Daoy (cell line): ENCODE measurements around the gene AMBP. TPM values are rescaled to one million over a fixed set of nuclear protein-coding genes. Genes with fewer than 3 reads are reported as not detected.
A peak's percentile ranks its signal among the peaks of the same experiment; 100 is the strongest.

ENCODE experiments used
- DNase-seq: peaks from one replicate; pipeline ENCODE4 v3.0.0-alpha.2; 2015; ENCODE audit warnings: low read depth
- total RNA-seq: library from RNA; depleted of rRNA; stranded (reverse); fragments of >200 nt; shearing (Covaris generic); gene quantifications from 2 replicates; pipeline ENCODE4 v1.2.3, GENCODE V29; 2014; rRNA removed

The AMBP gene
- total RNA-seq, result 0.91 TPM in 1 of 2 replicates, not detected in the other

DNA sequence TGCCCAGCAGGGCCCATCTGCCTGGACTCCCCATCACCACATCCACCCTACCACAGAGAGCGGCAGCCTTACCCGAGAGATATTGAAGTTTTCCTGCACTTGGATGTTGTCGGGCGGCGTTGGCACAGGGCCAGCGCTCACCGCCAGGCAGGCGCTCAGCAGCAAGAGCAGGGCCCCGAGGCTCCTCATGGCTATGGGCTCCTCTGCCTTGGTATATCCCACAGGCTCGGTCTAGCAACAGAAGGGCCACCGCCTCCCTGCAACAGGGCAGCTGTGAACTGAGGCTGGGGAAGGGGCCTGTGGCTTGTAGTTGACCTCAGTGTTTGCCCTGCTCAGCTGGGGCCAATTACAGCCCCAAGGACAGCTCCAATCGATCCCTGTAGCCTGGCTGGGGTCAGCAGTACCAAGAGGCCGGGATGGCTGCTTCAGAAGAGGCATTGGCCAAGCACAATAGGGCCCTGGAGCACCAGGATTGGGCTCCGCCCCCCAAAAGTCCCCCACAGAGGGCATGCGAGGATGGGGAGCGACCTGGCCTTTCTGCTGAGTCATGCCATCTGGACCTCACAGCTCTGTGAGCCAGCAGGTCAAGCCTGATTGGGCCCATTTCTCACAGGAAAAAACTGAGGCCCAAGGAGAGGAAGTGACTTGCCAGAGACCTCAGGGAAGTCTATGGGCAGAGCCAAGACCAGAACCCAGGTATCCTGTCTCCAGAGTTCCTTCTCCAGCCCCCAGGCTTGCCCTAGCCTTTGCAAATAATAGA, at the start of gene AMBP:
AMBP (minus strand) TSS at position 280 of the 760 bp plus-strand sequence; CDS start at position 189, 91 bp downstream.
- DNase-seq, result peak; percentile 24

DNA sequence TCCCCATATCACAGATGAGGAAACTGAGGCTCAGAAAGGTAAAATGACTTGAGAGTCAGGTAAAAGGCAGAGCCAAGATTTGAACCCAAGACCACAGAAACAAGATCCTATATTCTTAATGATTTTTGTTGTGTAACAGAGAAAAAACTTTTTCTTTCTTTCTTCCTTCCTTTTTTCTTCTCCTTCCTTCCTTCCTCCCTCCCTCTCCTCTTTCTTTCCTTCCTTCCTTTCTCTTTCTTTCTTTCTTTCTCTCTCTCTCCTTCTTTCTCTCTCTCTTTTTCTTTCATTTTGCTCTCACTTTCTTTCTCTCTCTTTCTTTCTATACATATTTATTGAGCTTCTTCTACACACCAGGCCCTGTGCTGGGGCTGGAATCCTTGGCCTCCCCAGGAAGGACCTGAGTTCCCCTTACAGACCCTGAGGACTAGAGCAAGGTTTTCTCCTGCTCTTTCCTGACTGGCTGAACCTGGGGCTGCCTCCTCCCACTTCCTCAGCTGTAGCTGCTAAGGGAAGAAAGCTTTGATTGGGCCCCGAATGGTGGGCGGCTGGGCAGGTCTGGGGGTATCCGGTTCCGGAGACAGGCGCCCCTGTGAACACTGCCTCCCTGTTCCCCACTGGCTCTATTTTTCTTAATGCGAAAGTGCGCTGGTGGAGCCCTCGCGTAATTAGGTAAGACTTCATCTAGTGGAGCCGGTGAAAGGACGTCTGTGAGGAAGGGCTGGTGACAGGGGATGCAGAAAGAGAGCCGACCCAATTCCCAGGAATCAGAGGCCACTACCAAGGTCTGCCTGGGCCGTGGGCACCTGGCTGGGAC, 48.4 kb upstream of the AMBP start:
- DNase-seq, result no peak

DNA sequence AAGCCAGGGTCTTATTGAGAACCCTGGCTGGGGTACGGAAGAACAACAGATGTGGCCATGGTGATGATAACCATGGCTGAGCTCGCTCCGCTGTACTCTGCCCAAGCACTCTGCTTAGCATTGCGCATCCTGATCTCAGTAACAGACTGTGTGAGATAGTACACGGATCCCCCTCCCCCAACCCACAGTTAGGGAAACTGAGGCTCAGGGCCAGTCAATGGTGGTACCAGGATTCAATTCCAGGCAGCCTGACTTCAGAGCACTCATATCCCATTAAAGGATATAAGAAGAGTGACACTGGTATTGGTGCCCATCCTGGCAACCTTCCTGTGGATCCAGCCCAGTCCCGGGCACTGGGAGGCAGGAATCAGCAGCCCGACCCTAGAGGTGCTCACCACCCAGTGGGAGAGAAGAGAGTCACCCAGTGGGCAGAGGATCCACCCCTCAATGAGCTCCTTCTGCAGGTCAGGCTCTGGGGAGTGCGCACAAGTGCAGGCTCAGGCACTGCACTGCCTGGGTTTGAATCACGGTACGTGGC, 47.4 kb upstream of the AMBP start:
- no peak for DNase-seq

DNA sequence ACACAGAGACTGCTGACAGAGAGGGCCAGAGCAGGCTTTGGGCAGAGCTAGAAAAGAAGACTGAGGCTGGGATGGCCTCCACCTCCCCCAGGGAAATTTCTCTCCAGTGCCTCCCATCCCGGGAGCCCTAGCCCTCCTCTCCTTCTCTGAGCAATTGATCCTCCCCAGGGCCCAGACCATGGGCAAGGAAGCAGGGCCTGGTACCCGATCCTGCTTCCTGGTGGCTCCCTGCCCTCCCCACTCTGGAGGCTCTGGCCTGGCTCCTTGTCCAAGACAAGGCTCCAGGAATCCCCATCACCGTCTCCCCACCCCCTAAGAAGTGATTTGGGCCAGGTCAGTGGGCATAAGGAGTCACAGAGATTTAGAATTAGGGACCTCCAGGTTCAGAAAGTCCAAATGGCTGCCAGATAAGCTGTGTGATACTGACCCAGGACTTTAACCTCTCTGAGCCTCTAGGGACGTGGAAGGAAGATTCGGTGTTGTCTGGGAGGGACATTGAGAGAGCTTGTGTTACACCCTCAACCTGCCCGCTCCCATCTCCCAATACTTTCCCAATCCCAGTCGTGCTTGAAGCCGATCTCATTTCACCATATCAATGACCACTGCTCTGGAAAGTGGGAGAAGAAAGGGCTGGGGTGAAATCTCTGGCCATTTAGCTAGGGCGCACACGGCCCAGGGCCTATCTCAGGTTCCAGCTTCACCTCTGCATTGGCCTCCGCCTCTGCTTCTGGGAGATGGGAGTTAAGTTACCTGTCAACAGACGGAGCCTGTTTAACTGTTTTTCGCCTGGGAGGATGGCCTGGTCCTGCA, 46.8 kb upstream of the AMBP start:
- no peak for DNase-seq

DNA sequence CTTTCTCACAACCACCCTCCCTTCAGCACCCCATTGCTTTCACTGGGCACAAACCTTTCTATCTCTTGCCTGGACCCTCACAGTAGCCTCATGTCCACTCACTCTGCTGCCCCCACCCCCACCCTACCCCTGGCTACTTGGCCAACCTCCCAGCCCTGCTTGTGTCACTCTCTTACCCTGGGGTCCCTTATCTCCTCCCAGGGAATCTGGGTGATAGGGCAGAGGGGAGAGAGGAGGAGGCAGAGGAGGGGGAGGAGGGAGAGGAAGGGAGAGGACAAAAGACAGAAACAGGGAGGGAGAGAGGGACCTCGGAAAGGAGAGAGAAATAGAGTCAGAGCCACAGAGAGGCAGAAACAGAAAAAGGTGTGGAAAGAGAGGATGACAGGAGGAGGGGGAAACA, 46.0 kb upstream of the AMBP start:
- DNase-seq, result no peak

DNA sequence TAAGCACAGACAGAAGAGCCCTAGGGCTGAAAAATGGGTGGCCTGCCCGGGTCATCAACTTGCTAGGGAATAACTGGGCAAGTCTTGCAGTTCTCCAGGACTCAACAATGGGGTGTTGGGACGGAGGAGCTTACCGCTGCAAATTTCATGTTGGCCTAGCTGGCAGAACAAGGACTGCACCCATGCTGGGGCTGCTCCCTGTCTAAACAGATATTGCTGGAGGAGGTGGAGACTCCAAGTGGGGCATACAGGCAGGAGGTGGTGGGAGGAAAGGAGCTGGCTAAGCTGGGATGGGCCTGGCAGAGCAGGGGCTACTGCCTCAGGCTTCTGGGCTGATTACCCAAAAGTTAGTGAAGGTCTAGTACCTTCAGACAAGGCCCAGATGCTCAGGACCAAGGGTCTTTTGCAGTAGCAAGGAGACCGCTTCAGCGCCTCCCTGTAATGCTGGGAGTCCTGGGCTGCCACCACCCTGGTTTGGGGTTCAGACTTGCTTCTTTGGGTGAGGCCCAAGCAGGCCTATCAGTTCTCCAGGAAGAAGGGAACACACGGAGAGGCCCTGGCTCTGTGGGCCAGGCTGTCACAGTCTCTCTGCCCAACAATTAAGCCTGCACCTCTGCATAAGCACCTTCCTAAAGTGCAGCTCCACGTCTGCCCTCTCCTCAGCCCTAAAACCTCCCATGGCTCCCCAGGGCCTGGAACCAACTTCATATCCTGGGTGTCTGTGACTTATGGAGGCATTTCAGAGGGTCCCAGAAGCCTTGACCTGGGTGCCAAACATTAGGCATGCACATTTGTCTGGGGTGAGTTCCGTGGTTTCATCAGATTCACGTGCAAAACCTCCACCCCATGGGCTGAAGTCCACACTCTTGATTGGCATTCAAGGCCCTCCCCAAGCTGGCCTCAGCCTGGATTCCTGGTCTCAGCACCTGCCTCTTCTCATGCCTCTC, 45.2 kb upstream of the AMBP start:
- no peak for DNase-seq

DNA sequence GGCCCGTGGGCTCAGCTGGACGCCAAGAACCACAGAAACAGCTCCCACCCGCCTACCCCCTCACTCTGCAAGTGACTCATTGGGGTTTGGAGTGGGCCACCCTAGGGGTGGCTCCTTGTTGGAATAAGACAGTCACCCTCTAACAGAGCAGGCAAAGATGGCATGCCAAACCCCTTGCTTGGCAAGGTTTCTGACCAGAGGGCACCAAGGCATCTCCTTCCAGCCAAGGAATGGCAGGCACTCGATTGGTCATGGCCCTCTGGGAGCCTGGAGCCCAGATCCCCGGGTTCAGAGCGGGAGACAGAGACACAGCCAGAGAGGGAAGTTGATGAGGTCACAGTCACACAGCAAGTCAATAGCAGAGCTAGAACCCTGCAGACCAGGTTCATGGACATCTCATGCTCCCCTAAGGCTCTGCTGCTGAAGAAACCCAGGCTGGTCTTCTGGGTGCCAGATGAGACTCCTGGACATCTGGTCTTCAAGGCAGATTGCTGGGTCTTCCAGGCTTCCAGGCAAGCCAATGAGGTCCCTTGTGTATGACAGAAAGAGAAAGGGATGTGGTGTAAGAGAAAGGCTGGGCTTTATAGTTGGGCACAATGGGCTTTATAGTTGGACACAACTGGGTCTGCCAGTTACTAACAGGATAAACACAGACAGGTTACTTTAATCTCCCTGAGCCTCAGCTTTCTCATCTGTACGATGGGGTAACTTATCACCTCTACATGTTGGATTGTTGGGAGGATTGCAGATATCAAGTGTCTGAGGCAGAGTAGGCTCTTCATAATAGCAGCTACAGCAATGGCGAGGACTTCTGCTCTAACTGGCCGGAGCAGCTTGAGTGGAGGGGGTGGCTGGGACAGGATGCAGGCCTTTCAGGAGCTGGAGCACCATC, 44.3 kb upstream of the AMBP start:
- no peak for DNase-seq

DNA sequence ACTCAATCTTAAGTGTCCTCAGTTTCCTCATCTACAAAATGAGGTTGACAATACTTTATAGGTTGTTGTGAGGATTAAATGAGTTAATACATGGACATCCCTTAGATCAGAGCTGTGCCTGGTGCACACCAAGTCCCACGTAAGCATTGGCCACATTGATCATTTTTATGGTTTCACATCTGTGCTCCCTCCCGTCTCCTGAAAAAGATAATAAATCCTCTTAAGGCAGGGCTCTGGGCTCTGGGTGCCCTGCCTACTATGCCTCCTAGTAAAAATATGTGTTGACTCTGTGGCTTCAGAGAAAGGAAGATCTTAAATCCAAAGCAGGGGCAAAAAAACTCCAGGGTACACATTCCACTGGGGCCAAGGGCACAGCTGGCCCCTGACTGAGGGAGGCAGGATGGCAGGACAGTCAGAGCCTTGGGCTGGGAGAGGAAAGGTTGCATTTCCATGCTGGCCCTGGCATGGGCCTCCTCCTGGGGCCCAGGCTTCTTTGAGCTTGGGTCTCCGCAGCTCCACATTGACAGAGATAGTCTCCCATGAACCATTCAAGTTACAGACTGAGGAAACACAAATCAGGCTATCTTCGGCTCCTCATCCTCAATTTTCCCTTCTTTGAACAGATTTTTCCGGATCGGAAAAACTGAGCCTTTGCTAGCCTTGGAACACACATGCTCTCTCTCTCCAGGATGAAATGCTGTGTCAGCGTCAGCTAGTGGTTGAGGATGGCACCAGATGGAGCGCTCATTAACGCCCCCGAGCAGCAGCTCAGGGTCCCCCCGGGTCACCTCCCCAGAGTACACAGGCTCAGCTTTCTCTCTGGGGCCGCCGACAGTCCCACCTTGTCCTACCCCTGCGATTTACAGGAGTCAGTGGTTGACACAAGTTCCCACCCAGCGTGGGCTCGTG, 43.4 kb upstream of the AMBP start:
- DNase-seq, result no peak

DNA sequence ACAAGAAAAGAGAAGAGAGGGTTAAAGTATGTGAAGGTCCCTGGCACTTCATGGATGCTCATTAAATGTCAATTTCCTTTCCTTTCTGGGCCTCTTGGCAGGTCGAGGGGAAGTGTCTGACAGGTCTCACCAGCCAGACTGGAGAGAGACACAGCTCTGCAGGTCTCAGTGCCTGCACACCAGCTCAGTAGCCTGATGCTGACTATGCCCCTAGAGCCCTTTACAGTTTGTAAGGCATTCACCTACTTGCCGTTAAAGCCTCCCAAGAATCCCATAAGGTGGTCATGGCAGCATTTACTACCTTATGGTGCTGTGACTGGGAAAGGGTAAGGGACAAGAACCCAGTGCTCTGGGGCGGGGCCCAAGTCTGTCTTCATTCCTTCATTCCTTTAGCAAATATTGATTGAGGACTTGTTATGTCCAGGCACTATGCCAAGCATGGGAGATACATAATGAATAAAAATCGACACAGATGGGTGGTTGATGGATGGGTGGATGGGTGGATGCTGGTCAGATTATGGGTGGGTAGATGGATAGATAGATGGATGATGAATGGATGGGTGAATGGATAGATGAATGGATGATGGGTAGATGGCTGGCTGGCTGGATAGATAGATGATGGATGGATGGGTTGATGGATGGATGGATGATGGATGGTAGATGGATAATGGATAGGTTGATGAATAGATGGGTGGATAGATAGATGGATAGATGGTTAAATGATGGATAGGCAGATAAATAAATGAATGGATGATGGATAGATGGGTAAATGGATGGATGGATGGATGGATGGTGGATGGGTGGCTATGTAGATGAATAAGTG, 42.3 kb upstream of the AMBP start:
- DNase-seq, result no peak

DNA sequence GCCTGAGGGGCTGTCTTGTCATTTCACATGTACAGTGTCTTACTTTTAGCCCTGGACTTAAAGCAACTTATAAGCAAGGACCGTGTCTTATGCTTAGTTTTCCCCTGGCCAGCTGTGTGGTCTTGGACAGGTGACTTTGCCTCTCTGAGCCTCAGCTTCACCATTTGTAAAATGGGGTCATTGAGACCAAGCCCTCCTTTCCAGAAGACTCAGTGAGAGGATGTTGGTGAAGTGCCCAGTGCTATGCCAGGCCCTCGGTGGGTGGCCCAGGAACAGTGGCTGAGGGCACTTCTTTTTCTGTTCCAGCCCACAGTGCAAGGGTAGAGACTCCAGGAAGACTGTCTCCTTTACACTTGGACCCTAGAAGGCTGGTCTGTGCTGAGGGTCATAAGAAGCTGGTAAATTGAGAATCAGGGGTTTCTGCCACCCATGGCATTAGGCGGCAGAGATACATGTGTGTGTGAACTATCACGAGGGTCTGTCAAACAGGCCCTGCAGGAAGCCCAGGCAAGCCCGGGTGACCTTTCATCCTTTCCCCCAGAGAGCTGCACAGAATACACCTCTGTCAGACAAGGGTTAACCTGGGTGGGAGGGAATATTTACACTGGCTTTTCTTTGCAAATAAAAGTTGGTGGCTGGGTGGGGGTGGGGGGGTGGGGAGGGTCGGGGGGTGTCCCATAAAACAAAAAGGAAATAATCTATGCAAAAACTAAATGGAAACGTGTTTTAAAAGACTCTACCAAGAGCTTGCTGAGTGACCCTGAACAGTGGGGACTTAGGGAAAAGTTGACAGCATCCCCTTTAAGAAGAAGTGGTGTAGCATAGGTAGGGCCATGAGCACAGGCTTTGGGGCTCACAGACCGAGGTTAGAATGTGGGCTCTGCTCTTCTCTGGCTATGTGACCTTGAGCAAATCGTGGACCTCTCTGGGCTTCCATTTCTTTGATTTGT, 41.4 kb upstream of the AMBP start:
- no peak for DNase-seq

DNA sequence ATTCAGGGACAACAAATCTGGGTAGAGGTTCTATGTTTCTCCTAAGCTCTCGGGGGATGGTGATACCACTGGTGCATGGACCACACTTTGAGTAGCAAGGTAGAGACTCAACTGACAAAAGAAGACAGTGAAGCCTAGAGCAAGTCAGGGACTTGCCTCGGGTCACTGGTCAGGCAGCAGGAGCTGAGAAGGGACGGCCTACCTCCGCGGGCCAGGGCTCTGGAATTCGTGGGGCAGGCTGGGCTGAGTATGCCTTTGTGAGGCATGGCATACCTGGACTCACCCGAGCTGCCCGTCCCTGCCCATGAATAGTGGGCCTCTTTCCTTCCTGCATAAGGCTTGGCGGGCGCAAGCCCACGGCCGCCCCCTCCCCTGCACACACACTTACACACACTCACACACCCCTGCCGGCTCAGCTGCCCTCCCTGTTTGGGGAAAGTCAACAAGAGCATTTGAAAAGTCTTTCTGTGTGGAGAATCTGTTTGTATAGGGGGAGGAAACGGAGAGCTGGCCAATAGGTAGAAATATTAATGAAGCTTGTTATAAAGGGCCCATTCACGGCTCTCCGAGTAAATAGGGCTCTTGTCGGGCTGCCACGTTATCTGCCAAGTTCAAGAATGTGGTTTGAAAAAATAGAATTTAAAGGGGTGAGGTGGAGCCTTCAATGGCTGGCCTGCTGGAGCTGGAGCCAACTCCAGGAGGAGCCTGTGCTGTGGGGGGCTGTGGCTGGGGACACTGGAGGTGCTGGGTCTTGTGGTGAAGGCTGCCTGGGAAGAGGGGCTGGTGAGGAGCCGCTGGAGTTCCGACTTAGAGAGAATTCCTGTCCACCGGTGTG, 40.1 kb upstream of the AMBP start:
- no peak for DNase-seq

DNA sequence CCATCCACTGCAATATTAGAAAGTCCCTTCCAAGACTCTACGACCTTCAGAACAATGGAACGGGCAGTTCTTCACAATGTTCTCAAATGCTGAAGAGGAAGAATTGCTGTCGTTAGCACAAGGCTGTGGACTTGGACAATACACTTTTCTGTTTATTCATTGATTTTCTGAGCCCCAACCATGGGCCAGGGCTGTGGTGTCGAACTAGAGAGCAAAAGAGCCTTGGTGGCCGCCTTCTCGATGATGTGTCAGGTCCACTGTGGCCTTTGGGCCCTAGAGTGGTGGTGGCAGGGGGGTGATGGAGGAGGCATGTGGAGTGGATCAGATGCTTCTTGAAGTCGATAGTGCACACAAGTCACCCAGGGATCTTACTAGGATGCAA, 39.5 kb upstream of the AMBP start:
- no peak for DNase-seq

DNA sequence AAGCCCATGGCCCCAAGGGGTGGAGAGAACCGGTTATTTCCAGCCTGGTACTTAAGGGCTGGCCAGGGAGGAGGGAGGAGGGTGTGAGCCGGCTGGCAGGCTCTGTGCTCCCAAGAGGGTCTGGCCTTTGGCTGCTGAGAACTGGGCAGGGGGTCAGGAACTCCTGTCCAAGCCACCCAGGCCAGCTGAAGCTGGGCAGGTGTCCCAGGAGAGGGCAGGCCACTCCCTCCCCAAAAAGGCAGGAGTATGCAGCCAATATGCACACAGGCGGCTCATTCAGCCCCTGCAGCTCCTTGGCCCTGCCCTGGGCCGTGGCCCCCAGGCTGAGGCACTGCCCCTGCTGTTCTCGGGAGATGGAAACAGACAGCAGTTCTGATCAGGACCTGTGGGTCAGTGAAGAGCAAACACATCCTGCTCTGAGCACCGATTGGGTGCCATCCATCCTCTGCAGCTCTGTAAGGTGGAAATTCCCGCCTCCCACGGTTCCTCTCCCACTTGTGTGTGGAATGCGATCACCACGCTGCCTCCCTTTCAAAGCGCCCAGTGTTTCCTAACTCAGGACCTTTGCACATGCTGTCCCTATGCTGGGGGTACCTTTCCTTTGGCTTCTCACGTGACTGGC, 38.1 kb upstream of the AMBP start:
- no peak for DNase-seq

DNA sequence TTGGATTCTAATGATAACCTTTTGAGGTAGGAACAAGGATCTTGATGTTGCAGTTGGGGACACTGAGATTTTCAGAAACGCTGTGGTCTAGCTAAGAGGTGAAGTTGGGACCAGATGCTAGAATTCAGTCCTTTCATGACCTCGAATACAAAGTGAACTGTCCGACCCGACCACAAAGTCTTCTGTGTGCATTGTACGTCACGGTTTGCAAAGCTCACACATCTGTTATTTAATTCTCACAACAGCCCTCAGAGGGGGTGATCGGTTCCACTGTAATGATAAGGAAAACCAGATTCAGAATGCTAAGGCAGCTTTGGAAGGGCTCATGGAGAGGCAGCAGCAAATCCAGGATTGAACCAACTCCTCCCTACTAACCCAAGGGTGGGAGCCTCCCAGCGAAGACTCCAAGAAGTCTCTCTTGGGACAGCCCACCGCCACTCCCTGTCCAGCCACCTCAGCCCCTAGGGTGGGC, 37.6 kb upstream of the AMBP start:
- DNase-seq, result no peak

DNA sequence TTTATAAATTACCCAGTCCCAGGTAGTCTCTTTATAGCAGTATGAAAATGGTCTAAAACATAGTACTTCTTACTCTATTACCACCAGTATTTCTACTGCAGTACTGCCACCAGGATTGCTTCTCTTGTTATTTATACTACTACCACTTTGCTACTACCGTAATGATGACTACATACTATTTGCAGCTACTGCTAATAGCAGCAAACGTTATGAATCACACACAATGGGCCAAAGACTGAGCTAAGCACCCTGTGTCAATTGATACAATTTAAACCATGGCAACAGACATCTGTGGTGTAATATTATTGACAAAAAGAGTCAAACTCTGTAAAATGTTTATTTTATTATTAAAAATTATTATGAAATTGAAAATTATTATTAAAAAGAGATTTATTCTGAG, 36.3 kb upstream of the AMBP start:
- DNase-seq, result no peak
